Stimulated activated CD4-positive, alpha-beta T cell treated with anti-CD3 and anti-CD28 coated beads, Interleukin-12 subunit alpha, Interleukin-12 subunit beta, amount 100 ng/mL, for 24 hours (primary cell): ENCODE measurements around the gene ZNF417.
"Not testable (repeated sequence)": the region's sequence is repeated elsewhere in the genome, so short reads cannot be mapped to it uniquely, and the experiment has no call there.

Source experiments
- DNase-seq, 2 experiments: peaks; one replicate each; pipeline ENCODE4 v3.0.0-alpha.2; 2020; ENCODE audit warnings: low read depth in 2 of 2

ZNF417 gene

GRCh38 chr19:57887195-57887941, 29.0 kb downstream of the ZNF417 start:
- DNase-seq: no peak

- DNase-seq: no peak
These were observed 30.3 kb downstream of the ZNF417 start for GRCh38 chr19:57886046-57886445.

- DNase-seq: not testable (repeated sequence)
These were observed 42.3 kb downstream of the ZNF417 start for GRCh38 chr19:57873883-57874799.

GRCh38 chr19:57872450-57872849, 43.9 kb downstream of the ZNF417 start:
- no peak for DNase-seq

- DNase-seq: no peak
These were observed 46.2 kb downstream of the ZNF417 start for GRCh38 chr19:57870225-57870624.

- not testable (repeated sequence) for DNase-seq
These were observed 46.7 kb downstream of the ZNF417 start for GRCh38 chr19:57869655-57870054.

- DNase-seq: no peak
These were observed 48.4 kb downstream of the ZNF417 start for GRCh38 chr19:57867868-57868492.
